Hepatocyte (in vitro differentiated cells): Measurements from ENCODE around the gene SPON1.

ENCODE experiments used
- CTCF ChIP-seq: fragments of 200-600 bp; sonication (generic); IDR thresholded peaks from 2 replicates; pipeline ENCODE4 v1.5.1; 2016; ENCODE audit warnings: antibody characterized with exemption, mild to moderate bottlenecking; ENCODE audit not compliant: poor library complexity
- EZH2 ChIP-seq: fragments of 200-600 bp; sonication (generic); IDR thresholded peaks from 2 replicates; pipeline ENCODE4 v1.6.1; 2016; ENCODE audit warnings: antibody characterized with exemption, mild to moderate bottlenecking, borderline replicate concordance
- EZH2phosphoT487 ChIP-seq: fragments of 200-600 bp; sonication (generic); IDR thresholded peaks from one replicate; pipeline ENCODE4 v1.6.1; 2018; ENCODE audit warnings: antibody characterized with exemption, mild to moderate bottlenecking, low read depth, moderate library complexity; ENCODE audit not compliant: unreplicated experiment, severe bottlenecking

GRCh38 chr11:14240221-14240620 lies 277.7 kb downstream of the SPON1 start:
- TF ChIP-seq CTCF (no peak), EZH2 (no peak), EZH2phosphoT487 (no peak)
